Epithelial cell of esophagus (primary cell): ENCODE data around the gene CLCNKA.
"Not testable (repeated sequence)": the region's sequence is repeated elsewhere in the genome, so short reads cannot be mapped to it uniquely, and the experiment has no call there.

ENCODE experiments used
- DNase-seq: peaks from one replicate; pipeline ENCODE4 v3.0.0; 2010; ENCODE audit warnings: low read depth
- H3K4me3 ChIP-seq: 2 replicates; pipeline ENCODE4 v1.5.1; 2011; ENCODE audit warnings: mild to moderate bottlenecking, low read length, control low read depth
- CTCF ChIP-seq: IDR thresholded peaks from 2 replicates; pipeline ENCODE4 v1.5.1; 2011; ENCODE audit warnings: low read depth, mild to moderate bottlenecking, low read length, control low read depth, inconsistent platforms; ENCODE audit not compliant: insufficient read depth; ENCODE audit errors: missing control alignments

The CLCNKA gene

GRCh38 chr1:16026723-16027484 is 5.1 kb downstream of the CLCNKA start:
- no peak for DNase-seq
- TF ChIP-seq CTCF, result no peak
- no peak overlapping the region for H3K4me3 ChIP-seq

- no peak for TF ChIP-seq CTCF
- DNase-seq, result no peak
- no peak overlapping the region for H3K4me3 ChIP-seq
Observed at GRCh38 chr1:16028237-16029002, 6.6 kb downstream of the CLCNKA start.

- not testable (repeated sequence) for DNase-seq, H3K4me3 ChIP-seq
Observed at GRCh38 chr1:16029003-16029268, 7.1 kb downstream of the CLCNKA start.

GRCh38 chr1:16029288-16029687 is 7.5 kb downstream of the CLCNKA start:
- no peak for DNase-seq
- TF ChIP-seq CTCF, result no peak
- H3K4me3 ChIP-seq, result no peak overlapping the region

- no peak overlapping the region for H3K4me3 ChIP-seq
- DNase-seq, result no peak
- no peak for TF ChIP-seq CTCF
Observed at GRCh38 chr1:16031551-16031950, 9.7 kb downstream of the CLCNKA start.

- DNase-seq, result peak; percentile 73
- peak; percentile 78 for TF ChIP-seq CTCF
- H3K4me3 ChIP-seq, result no peak overlapping the region
Observed at GRCh38 chr1:16032388-16033102, 10.7 kb downstream of the CLCNKA start.

GRCh38 chr1:16033103-16033632 is 11.3 kb downstream of the CLCNKA start:
- H3K4me3 ChIP-seq, DNase-seq: not testable (repeated sequence)

GRCh38 chr1:16036461-16036860 is 14.6 kb downstream of the CLCNKA start:
- DNase-seq, H3K4me3 ChIP-seq: not testable (repeated sequence)
